Panc1 (cell line): Measurements from ENCODE around the gene DCAF11. TPM values are rescaled to one million over a fixed set of nuclear protein-coding genes. Genes with fewer than 3 reads are reported as not detected.

ENCODE experiments used
- ATAC-seq: fragments of 200-7000 bp; cut with Tn5 transposase; 2 replicates; pipeline ENCODE4 v1.9.1; 2020; ENCODE audit warnings: mild to moderate bottlenecking, moderate library complexity
- BruUV-seq: library from RNA; stranded (reverse); fragments of 400-500 nt; replicated peaks from 2 replicates; lab custom pipeline; 2021; lab: Mats Ljungman, UMichigan
- CTCF ChIA-PET: fragments of 300-600 bp; sonication (Branson Sonifier 250); formaldehyde crosslinking; loops from one replicate; lab custom pipeline; 2022; ENCODE audit warnings: antibody characterized with exemption; lab: Charles Lee
- POLR2A ChIA-PET: fragments of 300-600 bp; sonication (Branson Sonifier 250); formaldehyde crosslinking; loops from one replicate; lab custom pipeline; 2022; ENCODE audit warnings: antibody characterized with exemption; lab: Charles Lee
- DNase-seq: peaks from one replicate; pipeline ENCODE4 v3.0.0-alpha.2; 2010; ENCODE audit warnings: low read depth, low spot score
- H3K27ac ChIP-seq: 2 replicates; pipeline ENCODE4 v1.5.1; 2011; ENCODE audit warnings: mild to moderate bottlenecking, low read length, inconsistent platforms
- H3K27me3 ChIP-seq: fragments of 200-500 bp; sonication (Bioruptor generic); 2 replicates; pipeline ENCODE4 v1.6.0; 2014; ENCODE audit warnings: low read length, inconsistent platforms; ENCODE audit not compliant: control insufficient read depth, insufficient read depth
- H3K36me3 ChIP-seq: fragments of 200-500 bp; sonication (Bioruptor generic); 2 replicates; pipeline ENCODE4 v1.5.1; 2014; ENCODE audit warnings: inconsistent platforms, mild to moderate bottlenecking, low read length, moderate library complexity; ENCODE audit not compliant: control insufficient read depth, insufficient read depth
- H3K4me1 ChIP-seq: 2 replicates; pipeline ENCODE4 v1.5.1; 2011; ENCODE audit warnings: inconsistent platforms, mild to moderate bottlenecking, low read length, moderate library complexity; ENCODE audit not compliant: control insufficient read depth, insufficient read depth
- H3K4me3 ChIP-seq, 2 experiments: 2 replicates each; pipeline ENCODE4 v1.5.1; 2011 to 2012; ENCODE audit warnings: low read depth in 2 of 2, low read length in 2 of 2, mild to moderate bottlenecking in 2 of 2, inconsistent platforms in 1 of 2, moderate library complexity in 1 of 2
- H3K9me3 ChIP-seq: fragments of 200-500 bp; sonication (Bioruptor generic); 2 replicates; pipeline ENCODE4 v1.5.1; 2014; ENCODE audit warnings: low read depth, mild to moderate bottlenecking, inconsistent platforms, low read length, moderate library complexity; ENCODE audit not compliant: control insufficient read depth, insufficient read depth
- CTCF ChIP-seq: fragments of 450-650 bp; IDR thresholded peaks from 2 replicates; pipeline ENCODE4 v1.5.1; 2017; ENCODE audit warnings: mild to moderate bottlenecking
- POLR2AphosphoS5 ChIP-seq: IDR thresholded peaks from 2 replicates; pipeline ENCODE4 v1.6.1; 2012; ENCODE audit warnings: mild to moderate bottlenecking, low read depth, low read length, moderate library complexity
- REST ChIP-seq, 2 experiments: IDR thresholded peaks; 2 replicates each; pipeline ENCODE4 v1.6.1; 2011 to 2012; ENCODE audit warnings: low read depth in 2 of 2, control low read depth in 1 of 2, low read length in 1 of 2, mild to moderate bottlenecking in 1 of 2, moderate library complexity in 1 of 2; ENCODE audit not compliant: insufficient read depth in 1 of 2
- SIN3A ChIP-seq: IDR thresholded peaks from 2 replicates; pipeline ENCODE4 v1.6.1; 2012; ENCODE audit warnings: low read depth, mild to moderate bottlenecking, low read length, moderate library complexity, borderline replicate concordance; ENCODE audit not compliant: insufficient read depth
- TCF7L2 ChIP-seq: IDR thresholded peaks from 2 replicates; pipeline ENCODE4 v1.6.1; 2011; ENCODE audit warnings: mild to moderate bottlenecking, low read depth, low read length, inconsistent platforms
- in situ Hi-C: cut with HindIII; loops from 2 replicates; pipeline ENCODE4 v1.10.0; 2016; ENCODE audit warnings: low sequenced_read_pairs, low pct_unique_long_range_greater_than_20kb
- intact Hi-C: fragments of 100-400 bp; cut with micrococcal nuclease; formaldehyde crosslinking; loops from one replicate; pipeline ENCODE4 v1.10.0; 2022; ENCODE audit not compliant: unreplicated experiment
- total RNA-seq: library from RNA; stranded (reverse); gene quantifications from one replicate; pipeline ENCODE4 v1.2.1, GENCODE V29; 2021; ENCODE audit not compliant: unreplicated experiment

Gene DCAF11
- total RNA-seq, 1 experiment from 2014 or later = 37.4 TPM

GRCh38 chr14:24139272-24139934 lies 24.8 kb downstream of the DCAF11 start:
- peaks cover 30% of the 10 kb centered on the region for H3K4me1 ChIP-seq
- H3K9me3 ChIP-seq = no peaks in the 10 kb centered on the region
- DNase-seq (no peak), ATAC-seq (no peak)
- no peaks in the 10 kb centered on the region; the same call in 1 of the 2 replicates for H3K36me3 ChIP-seq
- H3K27me3 ChIP-seq = no peaks in the 10 kb centered on the region
- H3K4me3 ChIP-seq = peak overlapping the region; percentile 81 to 92
- TF ChIP-seq TCF7L2 (no peak), CTCF (no peak), SIN3A (no peak), POLR2AphosphoS5 (no peak), REST (IDR thresholded peaks at IDR 0.05; ENCODE audit: insufficient read depth in 1 of 2, low read depth in 2 of 2, low read length in 1 of 2) (no peak)
- ChIA-PET CTCF (no interaction called here), POLR2A (no interaction called here)
- intact Hi-C loops = no loop called here
- no TSS peak for BruUV-seq
- in situ Hi-C loops = no loop called here
- H3K27ac ChIP-seq = peak overlapping the region; percentile 62

DNA sequence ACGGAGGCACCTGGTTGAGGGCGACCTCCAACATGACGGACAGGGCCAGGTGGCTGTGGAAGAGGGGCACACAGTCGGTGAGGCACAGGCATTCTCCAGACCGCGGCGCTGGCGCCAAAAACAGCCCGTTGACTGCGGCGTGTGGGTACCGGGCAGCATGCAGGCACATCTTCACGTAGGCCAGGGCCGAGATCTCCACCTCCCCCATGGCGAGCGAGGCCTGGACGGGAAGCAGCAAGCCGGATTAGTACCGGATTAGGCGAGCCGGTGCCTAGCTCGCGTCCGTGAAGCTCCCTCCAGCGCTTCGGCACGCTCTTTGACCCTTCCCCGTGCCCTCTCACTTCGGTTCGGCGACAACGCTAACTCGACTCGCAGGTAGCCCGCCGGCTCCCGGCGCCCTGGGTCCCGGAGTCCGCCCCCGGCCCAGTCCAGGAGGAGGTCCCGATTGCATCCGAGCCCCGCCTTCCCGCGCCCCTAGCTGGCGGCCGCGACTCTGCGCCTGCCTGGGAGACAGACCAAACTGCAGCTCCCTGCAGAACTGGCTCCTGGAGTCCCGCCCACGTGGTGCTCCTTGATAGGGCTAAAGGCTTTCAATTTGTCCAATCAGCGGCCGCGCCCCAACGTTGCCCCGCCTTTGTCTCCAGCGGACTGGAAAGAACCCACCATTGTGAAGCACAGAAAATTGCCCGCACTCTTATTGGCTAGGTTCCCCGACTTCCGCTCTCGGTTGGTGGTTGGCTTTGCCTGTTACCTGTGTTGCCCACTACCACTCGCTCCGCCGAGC lies 26.7 kb downstream of the DCAF11 start, which contains the start of gene EMC9:
TSS of gene EMC9 (minus strand) at position 495 of the 784 bp plus-strand sequence. CDS start at position 208, 287 bp downstream.
- peak; percentile 86 for DNase-seq
- CTCF ChIA-PET = no interaction called here
- Histone ChIP-seq H3K36me3 (no peaks in the 10 kb centered on the region; the same call in 1 of the 2 replicates), H3K9me3 (no peaks in the 10 kb centered on the region), H3K4me3 (peak within 1 kb of the TSS; percentile 81 to 92), H3K27me3 (no peaks in the 10 kb centered on the region), H3K27ac (peak within 1 kb of the TSS; percentile 89), H3K4me1 (peaks cover 30% of the 10 kb centered on the region)
- in situ Hi-C loops = no loop called here
- BruUV-seq = TSS peak; percentile 65
- intact Hi-C loops = no loop called here
- 0 out of 4 replicates have a peak, but pooled peaks of 1 of the 2 experiments have one; percentile 19 for TF ChIP-seq REST (IDR thresholded peaks at IDR 0.05; ENCODE audit: insufficient read depth in 1 of 2, low read depth in 2 of 2, low read length in 1 of 2)
- peak; percentile 70 for TF ChIP-seq POLR2AphosphoS5
- peak; percentile 34; the same call in 1 of the 2 replicates for TF ChIP-seq SIN3A
- no peak for TF ChIP-seq TCF7L2
- TF ChIP-seq CTCF = no peak
- POLR2A ChIA-PET = interaction anchor here (0.5 kb wide), 1 partner anchor 89 kb away, joined by 3 read pairs; no protein-coding TSS in a partner anchor
- ATAC-seq = peak; percentile 90
